GM12878 (cell line): ENCODE data around the gene ATF7IP. TPM values are rescaled to one million over a fixed set of nuclear protein-coding genes. Genes with fewer than 3 reads are reported as not detected.

ENCODE experiments used
- ATAC-seq: fragments of 200-7000 bp; cut with Tn5 transposase; 3 replicates; pipeline ENCODE4 v1.9.1; 2020; ENCODE audit warnings: mild to moderate bottlenecking, moderate library complexity
- BruUV-seq: library from RNA; stranded (reverse); fragments of 400-500 nt; replicated peaks from 2 replicates; lab custom pipeline; 2021; lab: Mats Ljungman, UMichigan
- CTCF ChIA-PET: fragments of 300-600 bp; sonication (Branson Sonifier 250); formaldehyde crosslinking; extraction: SDS; loops from one replicate; lab custom pipeline; 2021; ENCODE audit warnings: inconsistent platforms; lab: Yijun Ruan, JAX
- POLR2A ChIA-PET: fragments of 350-600 bp; formaldehyde crosslinking; extraction: SDS; loops from one replicate; lab custom pipeline; 2021; ENCODE audit warnings: inconsistent platforms; lab: Charles Lee
- RAD21 ChIA-PET: fragments of 300-600 bp; sonication (Branson Sonifier 250); formaldehyde crosslinking; loops from one replicate; lab custom pipeline; 2023; ENCODE audit warnings: antibody characterized with exemption; ENCODE audit not compliant: unreplicated experiment; lab: Charles Lee
- SMC1A ChIA-PET: fragments of 300-600 bp; sonication (Branson Sonifier 250); formaldehyde crosslinking; loops from one replicate; lab custom pipeline; 2023; ENCODE audit not compliant: unreplicated experiment, uncharacterized antibody; lab: Charles Lee
- DNase-seq: peaks from one replicate; pipeline ENCODE4 v3.0.0-alpha.2; 2011; ENCODE audit warnings: low read depth, low spot score
- FAIRE-seq: peaks from 3 replicates; lab custom pipeline; 2011; peaks lifted over from hg19 to GRCh38; lab: Jason Lieb, UNC
- H2AFZ ChIP-seq: 2 replicates; pipeline ENCODE4 v1.6.0; 2011; ENCODE audit warnings: low read depth, low read length, control low read depth; ENCODE audit not compliant: control insufficient read depth
- H3K27ac ChIP-seq: 2 replicates; pipeline ENCODE4 v1.5.1; 2011; ENCODE audit warnings: control low read depth; ENCODE audit not compliant: control insufficient read depth, insufficient read depth
- H3K27me3 ChIP-seq, 2 experiments: replicated peaks in 1 of 2; 2 replicates each; pipeline versions ENCODE4 v1.6.0 to v1.6.1; 2011; ENCODE audit warnings: low read length in 1 of 2; ENCODE audit not compliant: control insufficient read depth in 2 of 2, insufficient read depth in 2 of 2
- H3K36me3 ChIP-seq, 2 experiments: 2 replicates each; pipeline ENCODE4 v1.5.1; 2011; ENCODE audit warnings: low read length in 1 of 2; ENCODE audit not compliant: control insufficient read depth in 2 of 2, insufficient read depth in 2 of 2
- H3K4me1 ChIP-seq: 2 replicates; pipeline ENCODE4 v1.6.1; 2011; ENCODE audit warnings: mild to moderate bottlenecking, low read length, moderate library complexity, mixed read lengths; ENCODE audit not compliant: control insufficient read depth, insufficient read depth
- H3K4me2 ChIP-seq: 2 replicates; pipeline ENCODE4 v1.6.0; 2011; ENCODE audit warnings: control low read depth; ENCODE audit not compliant: control insufficient read depth, insufficient read depth
- H3K4me3 ChIP-seq: fragments of 200-600 bp; sonication (generic); 2 replicates; pipeline ENCODE4 v1.5.1; 2016
- H3K79me2 ChIP-seq: 2 replicates; pipeline ENCODE4 v1.6.0; 2011; ENCODE audit warnings: low read length; ENCODE audit not compliant: control insufficient read depth, insufficient read depth
- H3K9ac ChIP-seq: 2 replicates; pipeline ENCODE4 v1.8.0; 2011; ENCODE audit warnings: low read length, control low read depth, mixed read lengths; ENCODE audit not compliant: control insufficient read depth, insufficient read depth
- H3K9me3 ChIP-seq: replicated peaks from 3 replicates; pipeline ENCODE4 v1.5.1; 2011; ENCODE audit warnings: mild to moderate bottlenecking, low read length; ENCODE audit not compliant: control insufficient read depth, insufficient read depth
- H4K20me1 ChIP-seq: 2 replicates; pipeline ENCODE4 v1.6.0; 2011; ENCODE audit not compliant: control insufficient read depth, insufficient read depth
- BMI1 ChIP-seq: fragments of 450-650 bp; IDR thresholded peaks from 2 replicates; pipeline ENCODE4 v1.6.1; 2016; ENCODE audit warnings: mild to moderate bottlenecking, moderate library complexity, borderline replicate concordance
- JUNB ChIP-seq: IDR thresholded peaks from 2 replicates; pipeline ENCODE4 v1.6.1; 2016; ENCODE audit warnings: antibody characterized with exemption, mild to moderate bottlenecking
- JUND ChIP-seq: IDR thresholded peaks from 2 replicates; pipeline ENCODE4 v1.6.1; 2012; ENCODE audit warnings: low read depth, mild to moderate bottlenecking, low read length, improper control_type of control experiment, moderate library complexity
- MEF2B ChIP-seq: fragments of 450-650 bp; IDR thresholded peaks from 2 replicates; pipeline ENCODE4 v1.6.1; 2018; ENCODE audit warnings: mild to moderate bottlenecking, moderate library complexity; ENCODE audit not compliant: partially characterized antibody, poor library complexity, severe bottlenecking
- MXI1 ChIP-seq: fragments of 150-350 bp; IDR thresholded peaks from 2 replicates; pipeline ENCODE4 v1.6.1; 2011; ENCODE audit warnings: low read depth, mild to moderate bottlenecking, inconsistent platforms, low read length, improper control_type of control experiment
- RUNX3 ChIP-seq: IDR thresholded peaks from 2 replicates; pipeline ENCODE4 v1.6.1; 2012; ENCODE audit warnings: low read length, inconsistent platforms
- ZBTB40 ChIP-seq: fragments of 450-650 bp; IDR thresholded peaks from 2 replicates; pipeline ENCODE4 v1.6.1; 2016; ENCODE audit warnings: mild to moderate bottlenecking, moderate library complexity, borderline replicate concordance
- WGBS: methylation state at CpG from one replicate; pipeline ENCODE4 v1.1.6; 2016; ENCODE audit warnings: low lambda C conversion rate; ENCODE audit not compliant: insufficient replicate concordance, insufficient coverage; ENCODE audit errors: missing lambda C conversion rate; 5-methylcytosine and 5-hydroxymethylcytosine counted together
- in situ Hi-C: fragments of 300-500 bp; cut with MboI; formaldehyde crosslinking; loops from 9 replicates; pipeline ENCODE4 v1.14.3; 2018; ENCODE audit warnings: mixed read lengths
- intact Hi-C: fragments of 100-400 bp; cut with micrococcal nuclease; formaldehyde crosslinking; loops from one replicate; pipeline ENCODE4 v1.14.2; 2022; ENCODE audit not compliant: unreplicated experiment
- polyA plus RNA-seq, 11 experiments: library from polyadenylated mRNA; depleted of rRNA in 4 of 11; unstranded in 6 of 11; stranded (reverse) in 5 of 11; fragments of >200 nt; fragmentation: Nextera tagmentation in 4 of 11; fragmentation: Illumina TruSeq in 1 of 11; extraction: Ambion mirVana in 4 of 11; extraction: Trizol in 1 of 11; gene quantifications; 1 replicate in 1 of 11; 2 replicates in 10 of 11; pipeline versions ENCODE4 v1.2.1 to v1.2.3, GENCODE V29; 2011 to 2016; ENCODE audit warnings: inconsistent platforms in 2 of 11, missing spikeins in 2 of 11, low read depth in 1 of 11
- total RNA-seq, 4 experiments: library from RNA; depleted of rRNA in 3 of 4; stranded (reverse); fragments of >200 nt in 3 of 4; fragmentation: Illumina TruSeq in 1 of 4; extraction: Trizol in 1 of 4; gene quantifications; 2 replicates each; pipeline versions ENCODE4 v1.2.1 to v1.2.3, GENCODE V29; 2013 to 2021
- TF ChIP-seq, protein P1 (sequence below): fragments of 450-650 bp; IDR thresholded peaks from 2 replicates; pipeline ENCODE4 v1.6.1; 2017; ENCODE audit warnings: low read depth, mild to moderate bottlenecking, moderate library complexity

Gene ATF7IP
- total and polyA plus RNA-seq, 10 of the 15 experiments (the other 5 are each of a cell fraction or from before 2014, with no cell fraction given) = 6.2 to 66.6 (median 29.3) TPM

DNA sequence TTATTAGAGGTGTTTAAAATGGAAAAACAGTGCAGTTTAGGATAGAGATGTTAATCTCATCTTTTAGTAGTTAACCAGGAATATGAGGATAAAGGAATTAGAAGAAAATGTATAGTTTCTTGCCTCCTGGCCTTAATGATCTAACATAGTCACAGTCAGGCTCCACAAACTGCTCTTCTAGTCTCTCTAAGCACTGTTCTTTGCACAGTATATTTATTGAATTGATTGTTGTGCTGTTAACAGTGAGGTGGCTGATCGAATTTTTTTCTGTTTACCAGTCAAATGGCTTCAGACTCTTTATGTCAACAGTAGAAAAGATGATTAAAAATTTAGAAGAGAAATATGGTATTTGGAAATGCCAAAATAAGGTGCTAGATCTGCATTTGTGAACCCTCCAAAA lies 37.8 kb downstream of the ATF7IP start:
- CTCF ChIA-PET = interaction anchor here (1.5 to 3.0 kb wide), 2 partner anchors 10 to 17 kb away, joined by 3 to 11 read pairs; no protein-coding TSS in a partner anchor
- Histone ChIP-seq H3K4me2 (peak overlapping the region; percentile 19), H3K27me3 (no peaks in the 10 kb centered on the region), H3K9me3 (peaks cover 28% of the 10 kb centered on the region), H3K4me3 (peak overlapping the region; percentile 13; the same call in 1 of the 2 replicates), H3K9ac (no peak overlapping the region), H2AFZ (no peak overlapping the region), H3K79me2 (peaks cover 96% of the 10 kb centered on the region), H3K36me3 (peaks cover 0 to 2% of the 10 kb centered on the region in 2 experiments; a peak in 1 of 4 replicates), H3K4me1 (peaks cover 3% of the 10 kb centered on the region; the same call in 1 of the 2 replicates), H4K20me1 (no peaks in the 10 kb centered on the region), H3K27ac (peak overlapping the region; percentile 77)
- WGBS = 0% methylated on average over 1 of the region's 1 CpG
- intact Hi-C loops = no loop called here
- no peak for TF ChIP-seq JUNB
- DNase-seq (no peak), ATAC-seq (peak; percentile 63), FAIRE-seq (no peak)
- RAD21 ChIA-PET = interaction anchor here (0.5 to 3.3 kb wide), 11 partner anchors 9 to 166 kb away, joined by 3 to 21 read pairs (median 4); partner anchors contain the start of gene ATF7IP
- SMC1A ChIA-PET = interaction anchor here (1.1 to 2.7 kb wide), 11 partner anchors 9 to 165 kb away, joined by 3 to 29 read pairs (median 8); partner anchors contain the start of gene ATF7IP
- POLR2A ChIA-PET = interaction anchor here (0.8 to 1.6 kb wide), 4 partner anchors 17 to 48 kb away, joined by 3 to 4 read pairs (median 3); no protein-coding TSS in a partner anchor
- in situ Hi-C loops = no loop called here
- BruUV-seq = no TSS peak

GRCh38 chr12:14403711-14404196 lies 38.3 kb downstream of the ATF7IP start:
- BruUV-seq = TSS peak; percentile 3
- H3K4me3 ChIP-seq = peak overlapping the region; percentile 13; the same call in 1 of the 2 replicates
- TF ChIP-seq, protein P1, sequence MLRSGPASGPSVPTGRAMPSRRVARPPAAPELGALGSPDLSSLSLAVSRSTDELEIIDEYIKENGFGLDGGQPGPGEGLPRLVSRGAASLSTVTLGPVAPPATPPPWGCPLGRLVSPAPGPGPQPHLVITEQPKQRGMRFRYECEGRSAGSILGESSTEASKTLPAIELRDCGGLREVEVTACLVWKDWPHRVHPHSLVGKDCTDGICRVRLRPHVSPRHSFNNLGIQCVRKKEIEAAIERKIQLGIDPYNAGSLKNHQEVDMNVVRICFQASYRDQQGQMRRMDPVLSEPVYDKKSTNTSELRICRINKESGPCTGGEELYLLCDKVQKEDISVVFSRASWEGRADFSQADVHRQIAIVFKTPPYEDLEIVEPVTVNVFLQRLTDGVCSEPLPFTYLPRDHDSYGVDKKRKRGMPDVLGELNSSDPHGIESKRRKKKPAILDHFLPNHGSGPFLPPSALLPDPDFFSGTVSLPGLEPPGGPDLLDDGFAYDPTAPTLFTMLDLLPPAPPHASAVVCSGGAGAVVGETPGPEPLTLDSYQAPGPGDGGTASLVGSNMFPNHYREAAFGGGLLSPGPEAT = peak; percentile 70; the same call in 1 of the 2 replicates
- TF ChIP-seq MEF2B (peak; percentile 58), BMI1 (peak; percentile 98), JUND (no peak), ZBTB40 (0 out of 2 replicates have a peak, but pooled peaks have one; percentile 8), MXI1 (peak; percentile 65; the same call in 1 of the 2 replicates), RUNX3 (peak; percentile 66)

More at GRCh38 chr12:14403711-14404196, 38.3 kb downstream of the ATF7IP start:
- DNase-seq = peak; percentile 49
- RAD21 ChIA-PET = interaction anchor here (0.5 to 3.3 kb wide), 7 partner anchors 9 to 166 kb away, joined by 3 to 21 read pairs (median 4); partner anchors contain the start of gene ATF7IP
- no peaks in the 10 kb centered on the region for H3K27me3 ChIP-seq
- CTCF ChIA-PET = interaction anchor here (1.5 to 3.0 kb wide), 2 partner anchors 10 to 18 kb away, joined by 3 to 11 read pairs; no protein-coding TSS in a partner anchor
- no peaks in the 10 kb centered on the region for H4K20me1 ChIP-seq
- POLR2A ChIA-PET = interaction anchor here (1.1 to 1.6 kb wide), 3 partner anchors 18 to 48 kb away, joined by 3 to 4 read pairs (median 3); no protein-coding TSS in a partner anchor
- H3K36me3 ChIP-seq = peaks cover 0 to 2% of the 10 kb centered on the region in 2 experiments; a peak in 1 of 4 replicates
- SMC1A ChIA-PET = interaction anchor here (0.7 to 2.7 kb wide), 9 partner anchors 8 to 166 kb away, joined by 3 to 29 read pairs (median 5); no protein-coding TSS in a partner anchor
- H3K4me1 ChIP-seq = peaks cover 3% of the 10 kb centered on the region; the same call in 1 of the 2 replicates
- peaks cover 96% of the 10 kb centered on the region for H3K79me2 ChIP-seq
- peak overlapping the region; percentile 19 for H3K4me2 ChIP-seq
- H3K9me3 ChIP-seq = peaks cover 26% of the 10 kb centered on the region
- H3K9ac ChIP-seq = 0 out of 2 replicates have a peak overlapping the region, but pooled peaks have one; percentile 9
- no peak for FAIRE-seq
- in situ Hi-C loops = no loop called here
- ATAC-seq = peak; percentile 75
- 8% methylated on average over 1 of the region's 1 CpG for WGBS
- intact Hi-C loops = no loop called here
- no peak overlapping the region for H2AFZ ChIP-seq
- peak overlapping the region; percentile 77 for H3K27ac ChIP-seq
